ENCODE measurements around the gene EID3. TPM values are rescaled to one million over a fixed set of nuclear protein-coding genes. Genes with fewer than 3 reads are reported as not detected.

Gene EID3
- total and polyA plus RNA-seq, 10 of the 15 experiments (the other 5 are each of a cell fraction or from before 2014, with no cell fraction given) = 0.92 to 7.0 (median 4.3) TPM

GRCh38 chr12:104315326-104316224 is 12.0 kb downstream of the EID3 start (continued):
- TF ChIP-seq E4F1 (IDR thresholded peaks at IDR 0.05; ENCODE audit: borderline replicate concordance, partially characterized antibody) (no peak), ZNF24 (IDR thresholded peaks at IDR 0.05) (no peak)

GRCh38 chr12:104316936-104317335 is 13.4 kb downstream of the EID3 start:
- no peak overlapping the region for H3K4me2 ChIP-seq (ENCODE audit: control insufficient read depth, insufficient read depth)
- in situ Hi-C loops (cut with MboI) = no loop called here
- FAIRE-seq (no peak), ATAC-seq (no peak), DNase-seq (ENCODE audit: low read depth, low spot score) (no peak)
- no peak overlapping the region for H3K27ac ChIP-seq (ENCODE audit: control insufficient read depth, insufficient read depth)
- ChIA-PET POLR2A (no interaction called here), SMC1A (ENCODE audit: uncharacterized antibody, unreplicated experiment) (no interaction called here), RAD21 (ENCODE audit: unreplicated experiment) (no interaction called here), CTCF (interaction anchor here (1.4 kb wide), 1 partner anchor 42 kb away, joined by 3 read pairs; no protein-coding TSS in a partner anchor)
- H3K79me2 ChIP-seq (ENCODE audit: control insufficient read depth, insufficient read depth, low read length) = no peaks in the 10 kb centered on the region; the same call in 1 of the 2 replicates
- no peak overlapping the region for H2AFZ ChIP-seq (ENCODE audit: control insufficient read depth, low read depth, low read length)
- H3K27me3 ChIP-seq (replicated peaks in 1 of 2; ENCODE audit: control insufficient read depth in 2 of 2, insufficient read depth in 2 of 2, low read length in 1 of 2) = no peaks in the 10 kb centered on the region
- TF ChIP-seq KLF5 (IDR thresholded peaks at IDR 0.05; ENCODE audit: partially characterized antibody) = no peak
- TF ChIP-seq ZBTB4 (CRISPR knock-in tag; IDR thresholded peaks at IDR 0.05) = no peak
- no peak for TF ChIP-seq SMC3 (IDR thresholded peaks at IDR 0.05; ENCODE audit: borderline replicate concordance, low read length)
- peaks cover 15 to 48% of the 10 kb centered on the region in 2 experiments for H3K36me3 ChIP-seq (ENCODE audit: control insufficient read depth in 2 of 2, insufficient read depth in 2 of 2, low read length in 1 of 2)
- no TSS peak for BruUV-seq (replicated peaks)
- H3K4me1 ChIP-seq (ENCODE audit: control insufficient read depth, insufficient read depth, low read length) = no peaks in the 10 kb centered on the region
- H3K9ac ChIP-seq (ENCODE audit: control insufficient read depth, insufficient read depth, low read length) = no peak overlapping the region
- no peak overlapping the region for H3K4me3 ChIP-seq
- no peaks in the 10 kb centered on the region for H4K20me1 ChIP-seq (ENCODE audit: control insufficient read depth, insufficient read depth)
- no peaks in the 10 kb centered on the region for H3K9me3 ChIP-seq (replicated peaks; ENCODE audit: control insufficient read depth, insufficient read depth, low read length)
- intact Hi-C loops (cut with micrococcal nuclease; ENCODE audit: unreplicated experiment) = no loop called here

Measured in GM12878 (cell line).